HCT116 (cell line): ENCODE measurements around the gene GNB2. TPM values are rescaled to one million over a fixed set of nuclear protein-coding genes. Genes with fewer than 3 reads are reported as not detected.
"Not testable (repeated sequence)": the region's sequence is repeated elsewhere in the genome, so short reads cannot be mapped to it uniquely, and the experiment has no call there.

Experiments used
- ATAC-seq: fragments of 200-7000 bp; cut with Tn5 transposase; 2 replicates; pipeline ENCODE4 v1.9.1; 2020; ENCODE audit warnings: mild to moderate bottlenecking, moderate library complexity
- BruUV-seq: library from RNA; stranded (reverse); fragments of 400-500 nt; replicated peaks from 2 replicates; lab custom pipeline; 2021; lab: Mats Ljungman, UMichigan
- CTCF ChIA-PET: fragments of 300-600 bp; sonication (Branson Sonifier 250); formaldehyde crosslinking; loops from one replicate; lab custom pipeline; 2021; ENCODE audit warnings: antibody characterized with exemption; lab: Charles Lee
- POLR2A ChIA-PET: fragments of 300-600, 350-600 bp; sonication (Branson Sonifier 250); formaldehyde crosslinking; loops from one replicate; lab custom pipeline; 2021; ENCODE audit warnings: antibody characterized with exemption; lab: Charles Lee
- RAD21 ChIA-PET, 2 experiments: fragments of 300-600 bp; sonication (Branson Sonifier 250); formaldehyde crosslinking; loops; one replicate each; lab custom pipeline; 2023; ENCODE audit warnings: low total read pairs in 2 of 2; ENCODE audit not compliant: uncharacterized antibody in 2 of 2, unreplicated experiment in 2 of 2, low non-redundant PET in 1 of 2; lab: Charles Lee
- DNase-seq: peaks from one replicate; pipeline ENCODE4 v3.0.0-alpha.2; 2010; ENCODE audit warnings: low read depth, low spot score
- H2AFZ ChIP-seq: fragments of 200-600 bp; shearing (Covaris generic), sonication (generic); 2 replicates; pipeline ENCODE4 v1.6.1; 2017; ENCODE audit warnings: low read depth, mixed run types, mixed read lengths, antibody characterized with exemption, low read length; ENCODE audit not compliant: poor library complexity, severe bottlenecking
- H3K27ac ChIP-seq: 2 replicates; pipeline ENCODE4 v1.5.1; 2012; ENCODE audit warnings: low read depth, low read length
- H3K27me3 ChIP-seq: fragments of 200-600 bp; sonication (generic); 2 replicates; pipeline ENCODE4 v1.6.1; 2016; ENCODE audit warnings: mixed run types, low read length, mixed read lengths; ENCODE audit not compliant: insufficient read depth
- H3K36me3 ChIP-seq, 2 experiments: fragments of 200-500 bp in 1 of 2; fragments of 200-600 bp in 1 of 2; sonication (Bioruptor generic) in 1 of 2; sonication (generic) in 1 of 2; 2 replicates each; pipeline versions ENCODE4 v1.5.1 to v1.6.1; 2014 to 2016; ENCODE audit warnings: low read length in 2 of 2, inconsistent platforms in 1 of 2, mixed read lengths in 1 of 2, mixed run types in 1 of 2; ENCODE audit not compliant: insufficient read depth in 2 of 2, control insufficient read depth in 1 of 2
- H3K4me1 ChIP-seq, 2 experiments: fragments of 200-600 bp in 1 of 2; sonication (generic) in 1 of 2; 2 replicates each; pipeline versions ENCODE4 v1.5.1 to v1.6.1; 2012 to 2017; ENCODE audit warnings: low read length in 2 of 2, inconsistent platforms in 1 of 2, mild to moderate bottlenecking in 1 of 2, mixed read lengths in 1 of 2, mixed run types in 1 of 2, moderate library complexity in 1 of 2; ENCODE audit not compliant: insufficient read depth in 2 of 2, control insufficient read depth in 1 of 2
- H3K4me2 ChIP-seq: fragments of 200-600 bp; sonication (generic); 2 replicates; pipeline ENCODE4 v1.6.1; 2017; ENCODE audit warnings: mixed run types, low read length, mixed read lengths
- H3K4me3 ChIP-seq, 2 experiments: fragments of 200-600 bp in 1 of 2; sonication (generic) in 1 of 2; replicated peaks in 1 of 2; 2 replicates each; pipeline ENCODE4 v1.5.1; 2011 to 2016; ENCODE audit warnings: low read length in 2 of 2, control low read depth in 1 of 2, low read depth in 1 of 2, mild to moderate bottlenecking in 1 of 2, mixed read lengths in 1 of 2, mixed run types in 1 of 2
- H3K79me2 ChIP-seq: fragments of 200-600 bp; sonication (generic); 2 replicates; pipeline ENCODE4 v1.6.1; 2017; ENCODE audit warnings: mild to moderate bottlenecking, mixed run types, low read length, moderate library complexity, mixed read lengths; ENCODE audit not compliant: insufficient read depth
- H3K9ac ChIP-seq: fragments of 200-600 bp; sonication (generic); 2 replicates; pipeline ENCODE4 v1.6.1; 2016; ENCODE audit warnings: low read length, mixed read lengths
- H3K9me2 ChIP-seq: fragments of 200-600 bp; sonication (generic), shearing (Covaris generic); 2 replicates; pipeline ENCODE4 v1.6.1; 2017; ENCODE audit warnings: mixed run types, mild to moderate bottlenecking, moderate library complexity; ENCODE audit not compliant: insufficient read depth
- H3K9me3 ChIP-seq, 2 experiments: fragments of 200-500 bp in 1 of 2; fragments of 200-600 bp in 1 of 2; sonication (Bioruptor generic) in 1 of 2; sonication (generic) in 1 of 2; 2 replicates each; pipeline ENCODE4 v1.6.1; 2014 to 2017; ENCODE audit warnings: low read length in 2 of 2, mixed read lengths in 2 of 2, inconsistent platforms in 1 of 2, low read depth in 1 of 2, mild to moderate bottlenecking in 1 of 2, mixed run types in 1 of 2, moderate library complexity in 1 of 2; ENCODE audit not compliant: control insufficient read depth in 1 of 2, insufficient read depth in 1 of 2
- H4K20me1 ChIP-seq: fragments of 200-600 bp; sonication (generic), shearing (Covaris generic); 2 replicates; pipeline ENCODE4 v1.6.1; 2017; ENCODE audit warnings: mixed run types, mild to moderate bottlenecking, moderate library complexity; ENCODE audit not compliant: insufficient read depth
- ATF3 ChIP-seq: IDR thresholded peaks from 2 replicates; pipeline ENCODE4 v1.6.1; 2012
- CBX3 ChIP-seq: IDR thresholded peaks from 2 replicates; pipeline ENCODE4 v1.6.1; 2012; ENCODE audit warnings: low read depth
- CEBPB ChIP-seq: IDR thresholded peaks from 2 replicates; pipeline ENCODE4 v1.6.1; 2012; ENCODE audit warnings: low read depth
- CTCF ChIP-seq, 3 experiments: fragments of 200-600 bp in 1 of 3; sonication (generic) in 1 of 3; IDR thresholded peaks in 2 of 3; conservative IDR thresholded peaks in 1 of 3; 2 replicates each; pipeline ENCODE4 v1.5.1; 2012 to 2017; ENCODE audit warnings: low read depth in 2 of 3, low read length in 2 of 3, antibody characterized with exemption in 1 of 3, borderline replicate concordance in 1 of 3, control low read depth in 1 of 3, mild to moderate bottlenecking in 1 of 3, mixed read lengths in 1 of 3, mixed run types in 1 of 3, moderate library complexity in 1 of 3; ENCODE audit not compliant: insufficient read depth in 1 of 3
- EGR1 ChIP-seq: IDR thresholded peaks from 2 replicates; pipeline ENCODE4 v1.6.1; 2012; ENCODE audit warnings: low read depth
- POLR2A ChIP-seq: IDR thresholded peaks from 2 replicates; pipeline ENCODE4 v1.7.0; 2011; ENCODE audit warnings: borderline replicate concordance; ENCODE audit not compliant: insufficient read depth, insufficient read length; ENCODE audit errors: extremely low read depth
- RAD21 ChIP-seq: IDR thresholded peaks from 2 replicates; pipeline ENCODE4 v1.6.1; 2012; ENCODE audit warnings: low read depth, mild to moderate bottlenecking
- SIN3A ChIP-seq: IDR thresholded peaks from 2 replicates; pipeline ENCODE4 v1.6.1; 2012; ENCODE audit warnings: low read depth
- SRF ChIP-seq: IDR thresholded peaks from 2 replicates; pipeline ENCODE4 v1.6.1; 2012; ENCODE audit warnings: low read depth
- TCF7L2 ChIP-seq: IDR thresholded peaks from 2 replicates; pipeline ENCODE4 v1.7.0; 2011; ENCODE audit warnings: borderline replicate concordance, inconsistent platforms; ENCODE audit not compliant: insufficient read depth, insufficient read length; ENCODE audit errors: extremely low read depth
- ZFX ChIP-seq: fragments of 450-650 bp; IDR thresholded peaks from 2 replicates; pipeline ENCODE4 v1.6.1; 2017
- ZNF274 ChIP-seq: fragments of 200-500 bp; sonication (Bioruptor generic); IDR thresholded peaks from 2 replicates; pipeline ENCODE4 v1.6.1; 2014; ENCODE audit warnings: mild to moderate bottlenecking, low read depth, low read length, inconsistent platforms
- intact Hi-C: fragments of 100-400 bp; cut with micrococcal nuclease; formaldehyde crosslinking; loops from 2 replicates; pipeline ENCODE4 v1.10.0; 2022
- total RNA-seq: library from RNA; stranded (reverse); gene quantifications from one replicate; pipeline ENCODE4 v1.2.1, GENCODE V29; 2021; ENCODE audit not compliant: unreplicated experiment

The GNB2 gene
- total RNA-seq, 1 experiment from 2014 or later, result 246 TPM

GRCh38 chr7:100696123-100696521 is 22.6 kb downstream of the GNB2 start:
- H4K20me1 ChIP-seq, result no peaks in the 10 kb centered on the region
- no peaks in the 10 kb centered on the region for H3K9me3 ChIP-seq
- RAD21 ChIA-PET, result interaction anchor here in 1 of 2 experiments (0.6 kb wide), 1 partner anchor 138 kb away, joined by 3 read pairs; no protein-coding TSS in a partner anchor
- no peak overlapping the region for H3K27ac ChIP-seq
- H3K4me2 ChIP-seq, result no peak overlapping the region
- H3K9me2 ChIP-seq, result no peaks in the 10 kb centered on the region
- no peaks in the 10 kb centered on the region for H3K36me3 ChIP-seq
- no TSS peak for BruUV-seq
- H3K27me3 ChIP-seq, result no peaks in the 10 kb centered on the region; the same call in 1 of the 2 replicates
- intact Hi-C loops, result no loop called here
- peaks cover 15 to 28% of the 10 kb centered on the region in 2 experiments; a peak in 3 of 4 replicates for H3K4me1 ChIP-seq
- POLR2A ChIA-PET, result interaction anchor here (0.9 to 1.6 kb wide), 2 partner anchors 9 to 110 kb away, joined by 3 to 4 read pairs; partner anchors contain the start of genes FBXO24, LRCH4 and POP7
- H3K79me2 ChIP-seq, result peaks cover 26% of the 10 kb centered on the region
- no peak overlapping the region for H2AFZ ChIP-seq
- CTCF ChIA-PET, result interaction anchor here (2.0 kb wide), 1 partner anchor 9 kb away, joined by 20 read pairs; the partner anchor contains the start of gene POP7
- TF ChIP-seq TCF7L2, result no peak
- no peak for TF ChIP-seq CBX3
- no peak overlapping the region for H3K4me3 ChIP-seq
- ATAC-seq, result no peak
- DNase-seq, result no peak
- no peak overlapping the region for H3K9ac ChIP-seq

- ChIA-PET RAD21 (interaction anchor here in 1 of 2 experiments (0.7 kb wide), 1 partner anchor 16 kb away, joined by 3 read pairs; no protein-coding TSS in a partner anchor), POLR2A (no interaction called here), CTCF (no interaction called here)
- no peak overlapping the region for H3K4me2 ChIP-seq
- no peak for TF ChIP-seq SIN3A
- TF ChIP-seq POLR2A, result no peak
- TF ChIP-seq ZFX, result no peak
- TF ChIP-seq EGR1, result no peak
- no peak for TF ChIP-seq CTCF (IDR thresholded peaks at IDR 0.05 in 2 of 3, conservative IDR thresholded peaks at IDR 0.05 in 1 of 3; ENCODE audit: borderline replicate concordance in 1 of 3, insufficient read depth in 1 of 3, low read depth in 2 of 3, low read length in 2 of 3)
- TF ChIP-seq ZNF274, result no peak
- no peak for TF ChIP-seq TCF7L2
- no peak for TF ChIP-seq ATF3
- no peak for TF ChIP-seq SRF
- TF ChIP-seq RAD21, result no peak
- TF ChIP-seq CEBPB, result no peak
- H3K4me1 ChIP-seq, result peaks cover 4 to 9% of the 10 kb centered on the region in 2 experiments; a peak in 3 of 4 replicates
- DNase-seq (no peak), ATAC-seq (no peak)
- H3K9me2 ChIP-seq, result no peaks in the 10 kb centered on the region
- H3K79me2 ChIP-seq, result no peaks in the 10 kb centered on the region
- H3K27me3 ChIP-seq, result no peaks in the 10 kb centered on the region; the same call in 1 of the 2 replicates
- intact Hi-C loops, result no loop called here
- H4K20me1 ChIP-seq, result no peaks in the 10 kb centered on the region
- H3K27ac ChIP-seq, result no peak overlapping the region
- H2AFZ ChIP-seq, result no peak overlapping the region
- BruUV-seq, result no TSS peak
- no peaks in the 10 kb centered on the region for H3K36me3 ChIP-seq
- no peak overlapping the region for H3K4me3 ChIP-seq
- H3K9ac ChIP-seq, result no peak overlapping the region
- H3K9me3 ChIP-seq, result no peaks in the 10 kb centered on the region
Measured at GRCh38 chr7:100699018-100699417, 25.5 kb downstream of the GNB2 start.

- intact Hi-C loops, H3K9me2 ChIP-seq, H3K9me3 ChIP-seq, RAD21 ChIA-PET, DNase-seq, H3K4me2 ChIP-seq, H3K27ac ChIP-seq, CTCF ChIA-PET, H3K79me2 ChIP-seq, BruUV-seq, ATAC-seq, H3K9ac ChIP-seq, H3K36me3 ChIP-seq, H2AFZ ChIP-seq, H4K20me1 ChIP-seq, H3K4me3 ChIP-seq, POLR2A ChIA-PET, H3K27me3 ChIP-seq: not testable (repeated sequence)
- H3K4me1 ChIP-seq, result peaks cover 4 to 10% of the 10 kb centered on the region in 2 experiments; a peak in 3 of 4 replicates
Measured at GRCh38 chr7:100701089-100701488, 27.5 kb downstream of the GNB2 start.
